LoVo (cell line): ENCODE data around the gene WLS.
A peak's percentile ranks its signal among the peaks of the same experiment; 100 is the strongest.

Experiments
- DNase-seq: peaks from one replicate; pipeline ENCODE4 v3.0.0-alpha.2; 2016; ENCODE audit warnings: low spot score

WLS gene

DNA sequence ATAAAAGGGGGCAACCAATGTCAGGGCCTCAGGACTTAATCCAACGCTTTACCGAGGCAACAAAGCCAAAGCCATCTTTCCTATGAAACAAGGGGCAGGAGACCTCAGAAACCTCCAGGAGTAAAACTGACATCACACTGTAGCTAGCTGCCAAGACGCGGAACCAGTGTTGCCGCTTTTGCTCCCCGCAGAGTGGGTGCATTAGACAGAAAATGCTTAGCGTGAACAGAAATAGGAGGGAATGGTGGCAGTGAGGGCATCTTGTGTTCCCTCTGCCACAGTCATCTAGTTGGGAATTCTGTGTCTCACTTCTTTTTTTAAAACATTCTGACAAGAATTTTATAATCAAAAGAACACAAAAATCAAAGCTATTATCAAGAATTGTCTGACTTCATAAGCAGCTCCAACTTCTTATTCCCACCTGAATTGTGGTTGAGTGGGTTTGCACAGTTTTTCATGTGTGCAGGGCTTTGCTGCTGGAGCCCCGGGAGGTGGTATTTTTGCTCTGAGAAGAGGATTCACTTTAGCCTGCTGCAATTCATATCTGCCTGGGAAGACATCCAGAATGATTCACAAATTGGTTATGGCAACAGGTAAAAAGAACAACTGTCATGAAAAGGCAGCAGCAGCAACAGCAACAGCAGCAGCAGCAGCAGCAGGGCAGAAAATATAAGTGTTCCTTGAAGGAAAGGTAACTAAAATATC lies 99.7 kb downstream of the WLS start:
- no peak for DNase-seq

DNA sequence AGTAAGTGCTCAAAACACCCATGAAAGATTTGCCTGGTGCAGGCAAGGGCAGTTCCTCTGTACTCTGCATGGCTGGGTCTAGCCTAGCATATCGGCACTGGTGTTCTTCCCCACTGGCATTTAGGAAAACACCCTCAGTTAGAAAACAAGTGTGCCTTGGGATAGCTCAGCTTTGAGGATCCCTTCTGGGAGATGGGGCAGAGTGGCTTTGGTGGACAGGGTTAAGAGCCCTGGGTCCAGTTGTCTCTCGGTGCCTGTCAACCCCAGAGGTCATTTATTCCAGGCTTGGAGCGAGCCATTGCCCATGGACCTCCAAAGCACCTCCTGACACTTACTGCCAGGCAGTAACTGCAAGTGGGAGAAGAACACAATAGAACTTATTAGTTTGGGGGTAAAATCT lies 101.1 kb downstream of the WLS start:
- no peak for DNase-seq

DNA sequence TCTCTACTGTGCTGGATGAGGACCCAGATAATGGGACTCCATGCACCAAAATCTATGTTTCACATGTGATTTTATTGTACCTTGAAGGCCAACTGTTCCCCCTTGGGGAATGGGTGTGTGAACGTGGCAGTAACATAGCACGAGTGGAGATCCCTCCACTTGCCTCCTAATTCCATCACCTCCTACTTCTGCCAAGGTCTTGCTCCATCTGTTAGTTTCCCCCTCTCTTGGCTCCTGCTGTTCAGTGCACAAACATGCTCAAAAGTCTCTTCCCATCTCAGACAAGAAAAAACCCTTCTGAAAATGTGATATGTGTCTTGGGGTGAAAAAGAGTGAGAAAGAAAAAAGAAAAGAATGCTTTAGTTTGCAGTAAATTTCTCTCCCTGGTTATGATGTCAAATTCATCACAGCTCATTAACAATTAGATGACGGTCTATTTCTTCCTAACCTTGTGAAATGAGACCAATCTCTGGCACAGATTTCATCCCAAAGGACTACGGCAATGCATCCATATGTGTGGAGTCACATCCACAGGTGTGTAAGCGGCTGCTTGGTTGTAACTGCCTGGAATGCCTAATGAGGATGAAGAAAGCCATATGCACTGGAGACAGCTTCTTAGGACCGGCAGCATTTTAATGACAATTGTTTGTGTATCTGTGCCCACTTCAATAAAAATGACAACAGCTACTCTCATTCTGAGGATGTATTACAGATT lies 102.6 kb downstream of the WLS start:
- DNase-seq, result no peak

DNA sequence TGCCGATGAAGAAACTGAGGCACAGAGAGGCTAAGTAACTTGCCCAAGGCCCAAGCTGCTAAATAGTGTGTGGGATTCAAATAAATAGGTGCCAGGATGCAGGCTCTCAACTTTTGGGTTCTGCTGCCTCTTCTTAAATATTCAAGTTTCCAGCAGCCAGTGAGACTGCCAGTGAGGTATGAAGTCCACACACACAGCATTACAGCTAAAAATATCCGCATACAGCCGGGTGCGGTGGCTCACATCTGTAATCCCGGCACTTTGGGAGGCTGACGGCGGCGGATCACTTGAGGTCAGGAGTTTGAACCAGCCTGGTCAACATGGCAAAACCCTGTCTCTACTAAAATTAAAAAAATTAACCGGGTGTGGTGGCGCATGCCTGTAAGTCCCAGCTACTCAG lies 103.5 kb downstream of the WLS start:
- no peak for DNase-seq

DNA sequence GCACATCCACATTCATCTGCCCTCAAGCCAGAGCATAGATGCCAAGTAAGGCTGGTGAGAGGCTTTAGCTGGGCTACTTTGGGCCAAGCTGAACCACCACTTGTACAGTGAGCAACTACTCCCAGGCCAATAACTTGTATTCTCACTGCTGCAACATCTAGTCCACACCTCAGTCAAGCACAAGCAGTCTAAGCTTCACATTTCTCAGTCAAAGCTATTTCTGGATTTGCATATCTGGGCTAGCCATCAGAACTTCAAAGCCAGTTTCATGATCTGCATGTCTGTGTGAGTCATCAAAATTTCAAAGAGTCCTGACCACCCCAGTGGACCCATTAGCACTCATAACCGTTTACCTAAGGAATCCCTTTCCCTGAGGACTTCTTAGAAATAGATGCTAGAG lies 104.2 kb downstream of the WLS start:
- peak; percentile 17 for DNase-seq

DNA sequence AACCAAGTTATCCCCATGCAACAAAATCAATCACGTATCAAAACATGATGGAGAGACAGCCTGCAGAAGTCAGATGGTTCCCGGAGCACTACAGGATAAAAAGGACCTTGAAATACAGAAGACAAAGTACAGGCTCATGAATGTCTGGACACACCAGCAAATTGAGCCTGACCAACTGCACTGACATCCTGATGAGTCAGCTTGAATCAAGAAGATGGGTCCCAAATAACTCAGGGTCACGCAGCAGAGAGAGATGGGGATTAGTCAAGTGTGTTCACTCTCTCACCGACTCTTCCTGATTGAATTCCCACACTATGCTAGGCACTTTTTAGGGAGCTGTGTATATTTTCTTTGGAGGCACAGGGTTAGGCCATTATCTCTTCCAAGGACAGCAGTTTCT lies 110.8 kb downstream of the WLS start:
- DNase-seq, result no peak

DNA sequence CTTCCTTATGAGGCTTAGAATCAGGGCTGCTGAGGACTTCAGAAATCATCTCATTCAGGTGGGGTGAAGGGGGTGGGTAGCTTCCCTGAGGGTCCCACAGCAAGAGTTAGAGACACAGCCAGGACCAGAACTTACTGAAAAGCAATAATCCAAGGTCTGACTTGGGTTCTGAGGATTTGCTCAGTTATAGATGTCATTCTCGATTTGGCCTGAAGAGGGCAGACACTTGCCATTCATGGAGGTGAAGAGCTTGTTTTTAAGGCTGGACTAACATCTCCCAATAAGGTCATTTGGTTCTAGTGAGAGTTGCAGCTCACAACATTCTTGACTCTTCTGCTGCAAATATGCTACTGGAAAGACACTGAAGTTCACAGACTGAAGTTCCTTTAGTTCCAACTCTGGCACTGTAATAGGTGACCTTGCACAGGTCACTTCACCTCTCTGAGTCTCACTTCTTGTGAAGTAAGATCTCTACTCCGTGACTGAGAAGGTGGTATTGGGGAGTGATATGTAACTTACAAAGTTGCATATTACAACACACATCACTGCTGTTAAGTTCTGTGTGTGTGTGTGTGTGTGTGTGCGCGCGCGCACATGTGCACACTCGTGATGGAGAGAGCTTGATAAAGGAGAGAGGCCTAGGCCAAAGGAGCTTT lies 112.1 kb downstream of the WLS start:
- DNase-seq, result peak; percentile 56

DNA sequence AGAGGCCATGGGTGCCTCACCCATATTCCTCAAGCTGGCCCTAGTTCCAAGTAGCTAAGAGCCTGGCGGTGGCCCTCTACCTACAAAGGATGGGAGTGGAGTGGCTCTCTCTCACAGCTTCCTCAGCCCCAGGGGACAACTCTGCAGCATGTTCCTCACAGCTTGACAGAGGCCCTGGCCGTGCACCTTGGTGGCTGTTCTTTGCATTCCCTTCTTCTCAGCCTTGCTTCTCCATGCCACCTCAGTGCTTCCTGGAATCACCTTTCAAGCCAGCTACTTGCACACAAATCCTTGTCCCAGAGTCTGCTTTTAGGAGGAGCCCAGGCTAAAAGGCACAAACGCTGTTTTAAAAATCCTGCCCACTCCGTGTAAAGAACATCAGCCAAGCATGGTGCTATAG lies 112.9 kb downstream of the WLS start:
- DNase-seq, result no peak

DNA sequence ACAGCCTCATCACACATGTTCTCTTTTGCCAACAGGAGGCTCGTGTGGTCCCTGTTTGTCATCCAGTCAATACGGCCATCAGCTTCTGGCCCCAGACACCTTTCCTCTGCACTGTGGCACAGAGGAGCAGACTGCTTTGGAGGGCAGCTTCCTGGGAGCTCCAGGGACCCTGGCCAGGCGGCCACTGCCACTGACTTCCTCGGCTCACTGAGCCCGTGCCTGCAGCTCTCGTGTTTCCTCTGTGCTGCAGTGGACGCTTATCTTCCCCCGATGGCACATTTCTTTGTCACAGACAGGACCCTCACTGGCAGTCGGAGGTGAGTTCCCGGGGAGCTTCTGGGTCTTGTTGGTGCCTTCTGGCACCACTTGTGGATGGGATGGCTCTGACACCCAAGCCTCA lies 114.9 kb downstream of the WLS start:
- DNase-seq, result no peak

DNA sequence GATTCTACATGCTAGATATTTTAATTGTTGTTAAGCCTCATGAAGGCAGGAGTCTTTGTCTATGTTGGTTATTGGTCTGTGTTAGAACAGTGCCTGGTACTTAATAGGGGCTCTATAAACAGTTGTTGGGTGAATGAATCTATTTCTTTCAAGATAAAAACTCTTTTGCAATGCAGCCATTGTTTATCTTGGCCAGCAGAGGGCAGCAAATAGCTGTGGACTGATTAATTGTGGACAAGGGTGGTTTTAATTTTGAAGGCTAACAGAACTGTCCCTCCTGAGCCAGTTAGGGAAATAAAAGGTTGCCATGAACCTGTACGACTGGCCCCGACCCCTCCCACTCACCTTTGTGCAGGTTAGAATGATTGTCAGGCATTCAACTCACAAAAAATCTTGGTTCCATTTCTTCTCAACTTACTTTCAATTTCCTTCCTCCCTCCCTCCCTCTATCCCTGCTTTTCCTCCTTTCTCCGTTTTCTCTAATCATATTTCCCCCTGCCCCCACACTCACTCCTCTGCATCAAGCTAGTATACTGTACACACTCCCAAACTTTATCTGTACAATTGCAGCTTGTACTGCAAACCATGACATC lies 115.6 kb downstream of the WLS start:
- peak; percentile 60 for DNase-seq

DNA sequence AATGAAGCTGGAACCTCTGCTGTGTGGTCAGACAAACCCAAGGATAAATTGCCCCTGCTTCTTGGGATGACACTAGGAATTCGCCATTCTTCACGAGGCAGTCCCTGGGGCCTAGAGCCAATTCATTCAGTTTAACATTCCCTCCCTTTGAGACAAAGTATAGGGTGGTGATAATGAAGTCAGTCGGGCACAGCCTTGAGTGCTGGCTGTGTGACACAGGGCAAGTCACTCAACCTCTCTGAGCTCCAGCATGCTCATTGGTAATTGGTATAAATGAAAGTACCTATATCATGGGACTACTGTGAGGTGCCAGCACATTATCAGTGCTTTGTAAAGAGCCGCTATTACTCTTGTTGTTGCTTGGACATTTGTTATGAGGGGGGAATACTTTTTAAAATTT lies 117.0 kb downstream of the WLS start:
- DNase-seq, result no peak

DNA sequence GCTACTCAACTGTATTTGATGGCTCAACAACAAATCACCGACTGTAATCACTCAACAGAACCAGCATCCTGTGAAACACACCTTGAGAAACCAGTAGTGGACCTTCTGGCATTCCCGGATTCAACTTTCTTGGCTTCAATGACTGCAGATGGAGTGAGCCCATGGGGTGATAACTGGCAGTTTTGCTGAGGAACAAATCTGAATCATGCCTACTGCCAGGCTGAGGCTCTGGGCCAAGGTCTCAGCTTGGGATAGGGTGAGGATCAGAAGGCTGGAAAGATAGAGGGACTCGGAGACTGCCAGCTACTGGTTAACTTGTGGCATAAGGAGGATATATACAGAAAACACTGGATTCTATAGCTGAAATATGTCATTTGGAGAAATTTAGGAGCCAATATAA lies 118.4 kb downstream of the WLS start:
- DNase-seq, result no peak

DNA sequence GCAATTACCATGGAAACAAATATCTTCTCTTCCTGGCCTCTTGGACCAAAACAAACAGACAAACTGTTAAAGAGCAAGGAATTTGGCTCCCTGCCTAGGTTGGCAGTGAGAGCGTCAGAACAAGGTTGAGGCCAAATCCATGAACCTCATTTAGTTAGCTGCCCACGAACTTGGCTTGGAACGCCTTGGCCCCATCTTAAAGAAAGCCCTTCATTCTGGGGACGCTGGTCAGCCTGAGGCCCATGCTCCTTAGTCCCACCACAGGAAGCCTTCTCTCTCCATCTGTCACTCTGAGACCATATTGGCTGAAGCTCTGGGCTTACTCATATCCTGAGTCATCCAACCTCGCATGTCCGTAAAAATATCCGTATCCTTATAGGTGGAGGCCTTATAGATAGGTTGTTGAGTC lies 119.5 kb downstream of the WLS start:
- peak; percentile 26 for DNase-seq

DNA sequence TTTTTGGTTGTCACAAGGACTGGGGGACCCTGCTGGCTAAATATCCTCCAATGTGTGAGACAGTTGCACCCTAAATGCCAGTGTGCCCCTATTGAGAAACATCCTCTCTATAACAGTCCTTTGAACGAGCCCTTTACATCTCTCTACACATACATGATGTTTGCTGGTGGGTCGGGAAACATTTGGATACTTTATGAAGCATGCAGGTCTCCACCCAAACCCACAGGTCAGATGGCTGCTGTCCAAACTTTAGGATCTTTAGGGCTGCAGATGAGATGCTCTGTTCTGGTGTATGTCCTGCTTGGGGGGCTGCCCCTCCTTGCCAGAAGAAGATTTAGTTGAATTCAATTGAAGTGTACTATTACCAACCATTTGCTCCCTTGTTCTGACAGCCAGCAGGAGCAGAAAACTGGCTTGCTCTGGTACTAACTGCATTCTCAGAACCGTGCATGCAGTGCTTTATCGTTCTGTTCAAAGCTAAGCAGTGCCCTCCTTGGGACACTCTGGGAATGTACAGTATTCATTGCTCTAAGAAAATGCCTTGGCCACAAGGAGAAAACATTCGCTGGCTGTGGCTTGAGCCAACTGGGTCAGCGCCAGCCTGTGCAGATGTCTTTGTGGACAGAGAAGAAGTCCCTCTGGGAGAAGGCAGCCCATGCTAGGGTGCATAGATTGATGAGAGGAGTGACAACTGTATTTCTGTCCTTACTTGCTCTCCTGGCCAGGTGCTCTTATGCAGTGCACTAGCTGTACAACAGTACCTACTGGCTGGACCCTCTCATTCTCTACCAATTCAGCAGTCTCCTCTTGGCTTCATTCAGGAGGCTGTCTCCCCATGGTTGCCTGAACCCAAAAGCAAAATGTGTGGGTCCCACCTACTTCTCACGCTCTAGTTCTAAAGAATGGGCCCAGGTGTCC lies 120.5 kb downstream of the WLS start:
- no peak for DNase-seq

DNA sequence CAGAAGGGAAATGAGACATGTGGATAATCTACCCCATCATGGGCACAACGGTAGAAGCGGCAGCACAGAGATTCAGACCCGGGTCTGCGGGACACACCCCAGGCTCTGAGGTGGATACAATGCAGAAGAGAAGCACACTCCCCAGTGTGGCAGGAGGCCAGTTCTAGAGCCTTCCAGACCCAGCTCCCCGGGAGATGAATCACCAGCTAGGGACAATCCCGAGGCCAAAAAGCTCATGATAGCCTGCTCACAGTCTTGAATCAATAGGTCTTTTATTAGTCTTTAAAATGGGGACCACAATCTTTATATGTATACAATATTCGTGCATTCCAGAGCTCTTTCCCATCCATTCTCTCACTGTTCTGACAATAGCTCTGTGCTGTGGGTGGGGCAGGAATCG lies 124.6 kb downstream of the WLS start:
- no peak for DNase-seq

DNA sequence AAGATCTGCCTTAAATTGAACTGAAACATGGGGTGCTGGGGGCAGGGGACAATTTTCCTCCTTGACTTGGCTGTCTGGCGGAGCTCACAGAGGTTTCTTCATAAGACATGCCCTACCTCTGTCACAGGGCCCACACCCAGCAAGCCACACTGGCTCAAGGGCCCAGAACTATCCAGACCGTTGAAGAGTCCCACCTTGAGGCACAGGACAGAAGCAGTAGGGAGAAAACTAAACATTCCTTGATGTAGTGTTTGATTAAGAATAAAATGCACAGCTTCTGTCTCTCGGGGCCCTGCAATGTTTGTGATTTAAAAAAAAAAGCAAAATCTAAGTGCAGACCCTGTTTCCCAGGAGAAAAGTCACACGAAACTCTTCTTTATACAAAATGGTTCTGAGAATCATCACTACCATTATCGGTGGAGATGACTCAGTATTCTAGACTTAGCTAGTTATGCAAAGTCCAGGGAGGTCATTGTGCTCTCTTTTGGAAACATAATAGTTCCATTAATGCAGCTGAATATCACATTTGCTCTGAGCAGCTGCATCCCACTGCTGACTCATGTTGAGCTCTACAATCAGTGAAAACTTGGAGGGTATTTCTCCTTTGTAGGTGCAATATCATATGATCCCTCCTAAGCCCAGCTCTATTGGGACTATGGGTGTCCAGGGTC lies 128.3 kb downstream of the WLS start:
- no peak for DNase-seq

DNA sequence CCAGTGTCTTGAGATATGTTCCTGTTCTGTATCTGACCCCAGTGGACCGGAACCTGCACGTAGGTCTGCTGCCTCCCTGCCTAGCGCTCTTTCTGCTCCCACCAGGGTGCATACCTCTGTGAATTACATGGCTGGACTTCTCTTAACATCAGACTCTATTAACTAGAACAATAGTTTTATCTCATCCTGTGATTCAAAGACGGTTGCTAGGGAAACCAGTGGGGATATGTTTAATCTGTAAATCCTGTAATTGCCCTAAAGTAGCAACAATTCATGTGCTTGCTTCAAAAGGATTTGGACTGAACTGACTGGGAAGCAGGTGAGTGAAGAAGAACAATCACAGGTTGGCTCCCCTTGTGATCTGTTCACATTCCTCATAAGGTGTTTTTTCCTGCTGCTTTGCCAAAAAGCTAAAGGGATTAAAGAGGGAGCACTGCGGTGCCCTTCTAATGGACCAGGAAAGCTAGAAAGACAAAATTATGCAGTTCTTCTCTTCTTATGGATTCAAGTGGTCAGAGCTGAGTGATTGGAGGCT lies 129.2 kb downstream of the WLS start:
- no peak for DNase-seq

DNA sequence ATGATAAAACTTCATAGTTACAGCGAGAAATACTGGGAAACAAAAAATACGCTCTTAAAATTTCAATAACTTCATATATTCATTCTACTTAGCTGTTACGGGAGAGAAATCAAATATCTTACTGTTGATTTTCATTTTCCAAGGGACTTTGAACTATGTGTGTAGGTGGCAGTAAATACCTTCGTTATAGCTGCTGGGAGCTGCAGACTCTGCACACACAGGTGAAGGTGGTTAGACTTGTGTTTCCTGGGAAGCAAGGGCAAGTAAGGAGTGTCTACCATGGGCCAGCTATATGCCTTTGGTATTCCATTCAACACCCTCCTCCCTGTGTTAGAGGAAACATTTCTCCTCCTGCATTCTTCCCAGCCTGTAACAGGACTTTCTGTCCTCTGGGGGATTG lies 130.5 kb downstream of the WLS start:
- no peak for DNase-seq

DNA sequence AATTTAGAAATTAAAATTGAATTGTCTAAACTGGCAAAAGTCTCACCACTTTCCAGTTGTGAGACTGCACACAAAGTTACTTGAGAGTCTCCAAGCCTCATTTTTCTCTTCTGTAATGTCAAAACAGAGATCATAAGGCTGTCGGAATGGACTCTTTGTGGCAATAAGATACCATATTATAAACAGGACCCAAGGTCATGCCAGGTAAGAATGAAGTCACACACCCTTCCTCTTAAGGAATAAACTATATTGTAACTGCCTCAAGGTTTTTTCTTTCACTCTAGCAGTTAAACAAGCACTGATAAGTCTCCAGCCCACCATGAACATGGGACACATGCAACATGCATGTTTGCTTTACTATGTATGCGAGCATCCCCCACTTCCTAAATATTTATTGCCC lies 131.8 kb downstream of the WLS start:
- no peak for DNase-seq

DNA sequence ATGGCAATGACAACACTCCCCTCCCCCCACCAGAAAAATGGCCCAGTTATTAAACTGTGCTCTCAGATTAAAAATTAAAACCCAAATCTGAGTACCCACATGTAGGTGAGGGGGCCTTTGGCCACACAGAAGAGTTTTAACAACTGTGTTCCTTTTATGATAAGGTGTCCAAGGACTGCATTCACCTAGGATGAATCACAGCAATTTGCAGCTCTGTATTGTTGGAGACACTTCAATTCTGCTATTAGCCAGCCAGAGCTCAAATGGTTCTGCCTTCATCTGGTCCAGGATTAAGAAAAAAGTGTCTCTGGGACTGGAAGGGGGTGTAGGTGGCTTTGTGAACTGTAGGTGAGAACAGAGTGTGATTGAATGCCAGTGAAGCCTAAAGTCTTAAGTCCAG lies 138.6 kb downstream of the WLS start:
- no peak for DNase-seq

DNA sequence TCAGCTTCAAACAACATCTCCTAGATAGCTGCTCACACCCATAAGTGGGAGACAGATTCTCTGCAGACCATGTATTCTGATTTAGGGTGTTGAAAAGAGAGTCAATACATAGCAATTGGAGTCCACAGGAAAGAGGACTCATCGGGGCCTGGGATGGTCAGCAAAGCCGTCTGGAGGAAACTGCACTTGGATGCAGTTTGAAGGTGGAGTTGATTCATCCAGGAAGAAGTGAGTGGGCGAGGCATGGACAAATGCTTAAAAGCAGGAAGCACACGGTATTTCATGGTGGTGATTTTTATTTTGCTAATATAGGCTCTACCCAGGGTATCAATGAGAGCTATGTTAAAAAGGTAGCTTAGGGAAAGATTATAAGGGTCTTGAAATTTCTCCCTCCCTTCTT lies 145.1 kb downstream of the WLS start:
- no peak for DNase-seq
